ENCODE measurements around the gene EHD4.

The EHD4 gene

GRCh38 chr15:41847981-41848380, 124.4 kb downstream of the EHD4 start:
- TF ChIP-seq CTCF (IDR thresholded peaks at IDR 0.05): no peak

- no peak for TF ChIP-seq CTCF (IDR thresholded peaks at IDR 0.05)
These were observed 125.2 kb downstream of the EHD4 start for GRCh38 chr15:41847206-41847605.

Data from LNCAP (cell line).